Measurements from ENCODE around the gene PTPA. TPM values are rescaled to one million over a fixed set of nuclear protein-coding genes. Genes with fewer than 3 reads are reported as not detected.

Gene PTPA
- total and polyA plus RNA-seq, 8 donors = 32.7 to 71.4 (median 43.3) TPM

GRCh38 chr9:129166623-129167557, 55.7 kb downstream of the PTPA start:
- H3K4me1 ChIP-seq = peaks cover 7 to 19% (median 17%) of the 10 kb centered on the region in 3 donors
- peak overlapping the region in 2 of 4 donors; percentile 22 to 23 for H3K4me3 ChIP-seq
- no peak for FAIRE-seq

GRCh38 chr9:129170229-129170628, 59.0 kb downstream of the PTPA start:
- ATAC-seq (no peak), FAIRE-seq (no peak), DNase-seq (no peak)
- H3K27me3 ChIP-seq = no peaks in the 10 kb centered on the region
- no peaks in the 10 kb centered on the region for H3K36me3 ChIP-seq
- H3K27ac ChIP-seq = no peak overlapping the region
- WGBS, 2 donors = 71 to 72% methylated on average over 6 of the region's 6 CpGs
- H3K4me1 ChIP-seq = peaks cover 7 to 25% (median 20%) of the 10 kb centered on the region in 3 donors
- no peak for TF ChIP-seq CTCF (IDR thresholded peaks at IDR 0.05)
- no peak overlapping the region for H3K4me3 ChIP-seq
- intact Hi-C loops (cut with DNase I) = loop anchor here in 2 of 3 donors (5.0 to 10.0 kb wide), 5 partner anchors 38 to 445 kb away; no protein-coding TSS in a partner anchor
- H3K9me3 ChIP-seq = no peaks in the 10 kb centered on the region

More at GRCh38 chr9:129166623-129167557, 55.7 kb downstream of the PTPA start:
- Histone ChIP-seq H3K27ac (peak overlapping the region; percentile 48 to 88 (median 70)), H3K27me3 (no peaks in the 10 kb centered on the region), H3K9me3 (no peaks in the 10 kb centered on the region), H3K36me3 (no peaks in the 10 kb centered on the region)
- DNase-seq (peak; percentile 84 to 93 (median 91)), ATAC-seq (peak; percentile 88 to 92 (median 90))
- TF ChIP-seq CTCF (IDR thresholded peaks at IDR 0.05) = no peak
- intact Hi-C loops (cut with DNase I) = no loop called here
- WGBS, 2 donors = 10 to 13% methylated on average over 16 to 18 of the region's 18 CpGs

- FAIRE-seq = no peak
- WGBS, 2 donors = 28% methylated on average over 7 of the region's 7 CpGs
- no peak overlapping the region for H3K4me3 ChIP-seq
- H3K36me3 ChIP-seq = no peaks in the 10 kb centered on the region
- no peak for ATAC-seq
- H3K4me1 ChIP-seq = peaks cover 0 to 22% (median 17%) of the 10 kb centered on the region in 3 donors
- H3K27ac ChIP-seq = peak overlapping the region in 1 of 4 donors; percentile 30
- intact Hi-C loops (cut with DNase I) = loop anchor here in 2 of 3 donors (5.0 to 10.0 kb wide), 5 partner anchors 40 to 443 kb away; no protein-coding TSS in a partner anchor
- no peaks in the 10 kb centered on the region for H3K27me3 ChIP-seq
- no peak for DNase-seq
- no peaks in the 10 kb centered on the region for H3K9me3 ChIP-seq
- no peak for TF ChIP-seq CTCF (IDR thresholded peaks at IDR 0.05)
These were observed 61.0 kb downstream of the PTPA start for GRCh38 chr9:129171993-129172751.

- H3K4me1 ChIP-seq = peaks cover 0 to 16% (median 14%) of the 10 kb centered on the region in 3 donors
These were observed 61.6 kb downstream of the PTPA start for GRCh38 chr9:129172816-129173215.

More at GRCh38 chr9:129172816-129173215, 61.6 kb downstream of the PTPA start:
- DNase-seq (no peak), FAIRE-seq (no peak), ATAC-seq (no peak)
- no peak for TF ChIP-seq CTCF (IDR thresholded peaks at IDR 0.05)
- H3K27me3 ChIP-seq = no peaks in the 10 kb centered on the region
- intact Hi-C loops (cut with DNase I) = loop anchor here in 2 of 3 donors (5.0 to 10.0 kb wide), 5 partner anchors 41 to 442 kb away; no protein-coding TSS in a partner anchor
- WGBS, 2 donors = 29 to 31% methylated on average over 5 of the region's 5 CpGs
- peak overlapping the region in 1 of 4 donors; percentile 30 for H3K27ac ChIP-seq
- H3K4me3 ChIP-seq = no peak overlapping the region
- no peaks in the 10 kb centered on the region for H3K9me3 ChIP-seq
- H3K36me3 ChIP-seq = no peaks in the 10 kb centered on the region
